Measurements from ENCODE around the gene OR6B2. TPM values are rescaled to one million over a fixed set of nuclear protein-coding genes. Genes with fewer than 3 reads are reported as not detected.
A peak's percentile ranks its signal among the peaks of the same experiment; 100 is the strongest.

The OR6B2 gene
- total RNA-seq, 1 donor from 2014 or later, result not detected

DNA sequence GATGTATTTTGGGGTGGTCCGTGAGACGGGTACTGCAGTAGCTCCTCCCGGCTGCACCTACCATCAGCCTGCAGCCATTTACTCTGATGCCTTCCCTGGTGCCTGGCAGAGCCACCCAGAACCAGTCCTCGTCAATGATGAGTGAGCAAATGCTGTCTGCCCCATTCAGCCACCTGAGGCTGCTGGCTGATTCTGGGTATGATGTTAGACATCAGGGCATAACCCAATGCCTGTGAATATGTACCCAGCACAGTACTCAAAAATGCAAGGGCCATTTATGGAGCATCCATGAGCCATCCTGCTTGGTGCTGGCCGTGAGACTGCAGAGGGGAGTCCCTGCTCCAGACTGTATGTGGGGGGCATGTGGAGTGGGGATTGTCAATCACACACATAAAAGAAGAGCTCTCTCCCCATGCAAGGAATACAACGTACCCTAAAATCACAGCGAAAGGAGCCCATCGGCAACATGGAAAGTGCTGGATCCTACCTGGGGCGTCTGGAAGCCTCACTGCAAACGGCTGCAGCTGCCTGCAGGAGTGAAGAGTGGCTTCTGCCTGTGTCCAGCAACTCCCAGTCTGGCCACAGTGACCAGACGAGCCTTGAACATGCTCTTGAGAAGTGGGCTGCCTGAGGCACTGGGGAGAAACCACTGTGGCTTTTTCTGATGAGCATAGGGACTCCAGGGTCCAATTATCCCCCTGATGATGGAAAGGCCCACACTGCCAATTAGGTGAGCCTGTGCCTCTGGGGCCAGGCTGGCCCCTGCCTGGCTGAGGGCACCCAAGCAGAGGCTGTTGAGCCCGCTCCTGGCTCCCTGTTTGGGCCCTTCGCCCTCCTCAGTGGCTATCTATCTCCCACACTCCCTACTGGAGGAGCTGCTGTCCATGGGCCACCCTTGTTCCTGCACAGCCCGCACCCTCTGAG, 2.4 kb upstream of the OR6B2 start:
- TF ChIP-seq, protein P1, sequence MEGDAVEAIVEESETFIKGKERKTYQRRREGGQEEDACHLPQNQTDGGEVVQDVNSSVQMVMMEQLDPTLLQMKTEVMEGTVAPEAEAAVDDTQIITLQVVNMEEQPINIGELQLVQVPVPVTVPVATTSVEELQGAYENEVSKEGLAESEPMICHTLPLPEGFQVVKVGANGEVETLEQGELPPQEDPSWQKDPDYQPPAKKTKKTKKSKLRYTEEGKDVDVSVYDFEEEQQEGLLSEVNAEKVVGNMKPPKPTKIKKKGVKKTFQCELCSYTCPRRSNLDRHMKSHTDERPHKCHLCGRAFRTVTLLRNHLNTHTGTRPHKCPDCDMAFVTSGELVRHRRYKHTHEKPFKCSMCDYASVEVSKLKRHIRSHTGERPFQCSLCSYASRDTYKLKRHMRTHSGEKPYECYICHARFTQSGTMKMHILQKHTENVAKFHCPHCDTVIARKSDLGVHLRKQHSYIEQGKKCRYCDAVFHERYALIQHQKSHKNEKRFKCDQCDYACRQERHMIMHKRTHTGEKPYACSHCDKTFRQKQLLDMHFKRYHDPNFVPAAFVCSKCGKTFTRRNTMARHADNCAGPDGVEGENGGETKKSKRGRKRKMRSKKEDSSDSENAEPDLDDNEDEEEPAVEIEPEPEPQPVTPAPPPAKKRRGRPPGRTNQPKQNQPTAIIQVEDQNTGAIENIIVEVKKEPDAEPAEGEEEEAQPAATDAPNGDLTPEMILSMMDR (IDR thresholded peaks at IDR 0.05; ENCODE audit: partially characterized antibody, unreplicated experiment), result no peak
- Mint-ChIP-seq H3K27ac (ENCODE audit: unreplicated experiment) (no peak overlapping the region), H3K36me3 (ENCODE audit: unreplicated experiment) (peaks cover 4% of the 10 kb centered on the region), H3K27me3 (ENCODE audit: unreplicated experiment) (peaks cover 9% of the 10 kb centered on the region), H3K9me3 (ENCODE audit: unreplicated experiment) (peaks cover 3% of the 10 kb centered on the region), H3K4me3 (ENCODE audit: unreplicated experiment) (no peak overlapping the region), H3K4me1 (ENCODE audit: low read depth, unreplicated experiment) (no peaks in the 10 kb centered on the region)
- DNase-seq, result no peak

DNA sequence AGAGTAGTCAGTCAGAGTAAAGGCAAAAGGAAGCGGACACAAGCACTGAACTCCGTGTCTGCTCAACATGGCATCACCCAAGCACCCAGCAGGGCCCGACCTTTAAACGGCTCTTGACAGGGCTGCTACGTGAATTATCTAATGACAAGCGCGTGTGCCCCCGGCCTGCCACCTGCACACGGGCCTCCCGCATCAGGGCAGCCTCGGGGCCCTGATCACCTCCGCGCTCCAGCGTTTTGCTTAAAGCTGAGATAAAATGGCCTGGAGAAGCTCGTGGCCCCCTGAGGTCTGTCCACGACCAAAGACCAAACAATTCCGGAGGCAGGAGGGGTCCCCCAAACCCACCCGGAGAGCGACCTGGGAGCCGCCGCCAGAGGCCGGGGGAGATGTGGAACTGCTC, 5.5 kb downstream of the OR6B2 start:
- TF ChIP-seq, protein P1 (IDR thresholded peaks at IDR 0.05; ENCODE audit: partially characterized antibody, unreplicated experiment), result no peak
- Mint-ChIP-seq H3K36me3 (ENCODE audit: unreplicated experiment) (peaks cover 12% of the 10 kb centered on the region), H3K27me3 (ENCODE audit: unreplicated experiment) (peaks cover 6% of the 10 kb centered on the region), H3K4me1 (ENCODE audit: low read depth, unreplicated experiment) (peaks cover 3% of the 10 kb centered on the region), H3K9me3 (ENCODE audit: unreplicated experiment) (peaks cover 17% of the 10 kb centered on the region), H3K27ac (ENCODE audit: unreplicated experiment) (peak overlapping the region; percentile 89), H3K4me3 (ENCODE audit: unreplicated experiment) (peak overlapping the region; percentile 95)
- no peak for DNase-seq

DNA sequence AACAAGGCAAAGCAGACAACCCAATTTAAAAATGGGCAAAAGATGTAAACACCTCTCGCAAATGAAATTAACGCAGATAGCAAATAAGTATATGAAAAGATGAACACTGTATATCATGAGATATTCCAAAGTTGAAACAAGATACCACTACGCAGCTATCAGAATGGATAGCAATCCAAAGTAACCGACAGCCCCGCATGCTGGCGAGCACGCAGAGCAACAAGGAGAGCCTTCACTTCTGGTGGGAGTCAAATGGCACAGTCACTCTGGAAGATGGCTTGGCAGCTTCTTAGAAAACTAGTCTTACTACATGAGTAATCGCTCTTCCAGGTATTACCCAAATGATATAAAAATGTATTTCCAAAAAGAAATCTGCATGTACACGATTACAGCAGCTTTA, 6.4 kb downstream of the OR6B2 start:
- H3K27me3 Mint-ChIP-seq (ENCODE audit: unreplicated experiment), result peaks cover 6% of the 10 kb centered on the region
- H3K4me1 Mint-ChIP-seq (ENCODE audit: low read depth, unreplicated experiment), result peaks cover 3% of the 10 kb centered on the region
- no peak for DNase-seq
- peaks cover 8% of the 10 kb centered on the region for H3K36me3 Mint-ChIP-seq (ENCODE audit: unreplicated experiment)
- TF ChIP-seq, protein P1 (IDR thresholded peaks at IDR 0.05; ENCODE audit: partially characterized antibody, unreplicated experiment), result no peak
- no peak overlapping the region for H3K27ac Mint-ChIP-seq (ENCODE audit: unreplicated experiment)
- peaks cover 14% of the 10 kb centered on the region for H3K9me3 Mint-ChIP-seq (ENCODE audit: unreplicated experiment)
- peak overlapping the region; percentile 95 for H3K4me3 Mint-ChIP-seq (ENCODE audit: unreplicated experiment)

DNA sequence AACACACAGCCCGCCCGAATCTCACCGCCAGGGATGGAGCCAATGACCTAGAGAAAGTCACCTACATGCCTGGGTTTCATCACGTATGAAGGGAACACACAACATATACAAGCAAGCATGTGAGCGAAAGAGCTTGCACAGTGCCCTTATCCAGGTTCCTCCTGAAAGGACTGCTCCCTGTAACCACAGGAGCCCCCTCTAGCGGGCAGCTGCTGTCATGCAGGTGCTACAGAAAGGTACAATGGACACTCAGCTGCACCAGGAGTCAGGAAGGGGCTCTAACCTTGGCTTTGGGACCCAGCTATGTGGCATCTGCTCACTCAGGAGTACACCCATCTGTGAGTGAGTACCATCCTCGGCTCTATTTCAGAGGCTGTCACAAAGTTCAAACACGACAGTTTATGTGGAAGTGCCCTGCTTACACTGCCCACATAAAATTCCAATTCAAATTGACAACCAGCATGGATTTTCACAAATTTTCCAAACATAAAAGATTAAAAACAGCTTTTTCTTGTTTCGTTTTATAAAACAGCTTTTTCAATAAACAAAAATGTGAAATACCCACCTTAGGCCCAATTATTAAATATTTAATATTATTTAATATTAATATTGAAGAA, 8.6 kb downstream of the OR6B2 start:
- Mint-ChIP-seq H3K4me3 (ENCODE audit: unreplicated experiment) (no peak overlapping the region), H3K27ac (ENCODE audit: unreplicated experiment) (no peak overlapping the region), H3K4me1 (ENCODE audit: low read depth, unreplicated experiment) (peaks cover 3% of the 10 kb centered on the region), H3K9me3 (ENCODE audit: unreplicated experiment) (peaks cover 14% of the 10 kb centered on the region), H3K27me3 (ENCODE audit: unreplicated experiment) (peaks cover 9% of the 10 kb centered on the region), H3K36me3 (ENCODE audit: unreplicated experiment) (peaks cover 15% of the 10 kb centered on the region)
- TF ChIP-seq, protein P1 (IDR thresholded peaks at IDR 0.05; ENCODE audit: partially characterized antibody, unreplicated experiment), result peak; percentile 80
- peak; percentile 94 for DNase-seq
